DOHH2 (cell line): ENCODE data around the gene GTF3C1.
A peak's percentile ranks its signal among the peaks of the same experiment; 100 is the strongest.

Experiments
- H3F3A ChIP-seq: fragments of 200-600 bp; sonication (generic), shearing (Covaris generic); 2 replicates; pipeline ENCODE4 v1.6.0; 2016; ENCODE audit warnings: antibody characterized with exemption, mild to moderate bottlenecking; ENCODE audit not compliant: control insufficient read depth, insufficient read depth
- H3K27ac ChIP-seq: fragments of 200-600 bp; sonication (generic); 2 replicates; pipeline ENCODE4 v1.5.1; 2014; ENCODE audit warnings: low read depth, mild to moderate bottlenecking, low read length, moderate library complexity
- H3K27me3 ChIP-seq: fragments of 200-600 bp; sonication (generic); 2 replicates; pipeline ENCODE4 v1.6.1; 2014; ENCODE audit warnings: mild to moderate bottlenecking, low read length, mixed read lengths; ENCODE audit not compliant: control insufficient read depth
- H3K36me3 ChIP-seq: fragments of 200-600 bp; sonication (generic); 2 replicates; pipeline ENCODE4 v1.6.1; 2014; ENCODE audit warnings: mild to moderate bottlenecking, low read length, moderate library complexity, mixed read lengths; ENCODE audit not compliant: control insufficient read depth
- H3K4me1 ChIP-seq: fragments of 200-600 bp; sonication (generic); 2 replicates; pipeline ENCODE4 v1.6.1; 2014; ENCODE audit warnings: mild to moderate bottlenecking, low read length, mixed read lengths; ENCODE audit not compliant: control insufficient read depth
- H3K4me2 ChIP-seq: fragments of 200-600 bp; sonication (generic); 2 replicates; pipeline ENCODE4 v1.6.0; 2014; ENCODE audit warnings: mild to moderate bottlenecking, low read length, moderate library complexity
- H3K4me3 ChIP-seq: fragments of 200-600 bp; sonication (generic); 2 replicates; pipeline ENCODE4 v1.5.1; 2014; ENCODE audit warnings: mild to moderate bottlenecking, low read length, mixed read lengths
- H3K79me2 ChIP-seq: fragments of 200-600 bp; sonication (generic); 2 replicates; pipeline ENCODE4 v1.6.1; 2014; ENCODE audit warnings: mild to moderate bottlenecking, low read length, mixed read lengths; ENCODE audit not compliant: control insufficient read depth
- H3K9me2 ChIP-seq: fragments of 200-600 bp; sonication (generic); replicated peaks from 2 replicates; pipeline ENCODE4 v1.6.1; 2014; ENCODE audit warnings: mild to moderate bottlenecking, low read length, mixed read lengths; ENCODE audit not compliant: control insufficient read depth
- H3K9me3 ChIP-seq: fragments of 200-600 bp; sonication (generic); 2 replicates; pipeline ENCODE4 v1.6.1; 2014; ENCODE audit warnings: antibody characterized with exemption, low read length, mixed read lengths; ENCODE audit not compliant: control insufficient read depth, insufficient read depth
- H4K20me1 ChIP-seq: fragments of 200-600 bp; sonication (generic); 2 replicates; pipeline ENCODE4 v1.6.0; 2014; ENCODE audit warnings: low read depth, mild to moderate bottlenecking, antibody characterized with exemption, low read length, moderate library complexity; ENCODE audit not compliant: control insufficient read depth, insufficient read depth
- EZH2phosphoT487 ChIP-seq: fragments of 200-600 bp; sonication (generic); IDR thresholded peaks from 2 replicates; pipeline ENCODE4 v1.6.1; 2017; ENCODE audit warnings: borderline replicate concordance, mild to moderate bottlenecking, antibody characterized with exemption, low read length, moderate library complexity, mixed read lengths
- TF ChIP-seq, protein P1 (sequence below): fragments of 200-600 bp; sonication (generic); IDR thresholded peaks from one replicate; pipeline ENCODE4 v1.5.1; 2014; ENCODE audit warnings: antibody characterized with exemption, mild to moderate bottlenecking, low read depth, low read length; ENCODE audit not compliant: poor library complexity, severe bottlenecking

GTF3C1 gene

DNA sequence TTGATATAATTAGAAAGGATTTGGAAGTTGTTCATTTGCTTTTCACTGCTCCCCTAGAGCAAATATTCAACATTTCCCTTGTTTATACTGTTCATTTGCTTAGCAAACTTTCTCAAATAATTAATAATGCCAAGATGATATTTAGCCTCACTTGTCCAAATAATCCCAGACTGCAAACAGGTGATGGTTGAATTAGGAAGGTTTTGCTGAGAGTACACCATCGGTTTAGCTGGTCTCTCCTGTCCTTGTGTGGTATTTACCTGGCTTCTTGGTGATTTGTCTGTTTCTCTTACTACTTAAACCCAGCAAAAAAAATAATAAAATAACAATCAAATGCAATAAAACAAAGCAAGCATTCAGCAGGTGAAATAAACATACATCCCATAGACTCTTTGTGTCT, 6.8 kb upstream of the GTF3C1 start:
- no peak overlapping the region for H3K27ac ChIP-seq
- TF ChIP-seq, protein P1, sequence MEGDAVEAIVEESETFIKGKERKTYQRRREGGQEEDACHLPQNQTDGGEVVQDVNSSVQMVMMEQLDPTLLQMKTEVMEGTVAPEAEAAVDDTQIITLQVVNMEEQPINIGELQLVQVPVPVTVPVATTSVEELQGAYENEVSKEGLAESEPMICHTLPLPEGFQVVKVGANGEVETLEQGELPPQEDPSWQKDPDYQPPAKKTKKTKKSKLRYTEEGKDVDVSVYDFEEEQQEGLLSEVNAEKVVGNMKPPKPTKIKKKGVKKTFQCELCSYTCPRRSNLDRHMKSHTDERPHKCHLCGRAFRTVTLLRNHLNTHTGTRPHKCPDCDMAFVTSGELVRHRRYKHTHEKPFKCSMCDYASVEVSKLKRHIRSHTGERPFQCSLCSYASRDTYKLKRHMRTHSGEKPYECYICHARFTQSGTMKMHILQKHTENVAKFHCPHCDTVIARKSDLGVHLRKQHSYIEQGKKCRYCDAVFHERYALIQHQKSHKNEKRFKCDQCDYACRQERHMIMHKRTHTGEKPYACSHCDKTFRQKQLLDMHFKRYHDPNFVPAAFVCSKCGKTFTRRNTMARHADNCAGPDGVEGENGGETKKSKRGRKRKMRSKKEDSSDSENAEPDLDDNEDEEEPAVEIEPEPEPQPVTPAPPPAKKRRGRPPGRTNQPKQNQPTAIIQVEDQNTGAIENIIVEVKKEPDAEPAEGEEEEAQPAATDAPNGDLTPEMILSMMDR, result no peak
- H3K4me3 ChIP-seq, result no peak overlapping the region
- H3K9me3 ChIP-seq, result no peaks in the 10 kb centered on the region
- H3K79me2 ChIP-seq, result no peaks in the 10 kb centered on the region
- no peaks in the 10 kb centered on the region for H3K36me3 ChIP-seq
- H3K4me1 ChIP-seq, result no peaks in the 10 kb centered on the region
- no peaks in the 10 kb centered on the region for H3K9me2 ChIP-seq
- no peaks in the 10 kb centered on the region for H4K20me1 ChIP-seq
- H3K27me3 ChIP-seq, result no peaks in the 10 kb centered on the region
- no peaks in the 10 kb centered on the region for H3F3A ChIP-seq
- no peak overlapping the region for H3K4me2 ChIP-seq

DNA sequence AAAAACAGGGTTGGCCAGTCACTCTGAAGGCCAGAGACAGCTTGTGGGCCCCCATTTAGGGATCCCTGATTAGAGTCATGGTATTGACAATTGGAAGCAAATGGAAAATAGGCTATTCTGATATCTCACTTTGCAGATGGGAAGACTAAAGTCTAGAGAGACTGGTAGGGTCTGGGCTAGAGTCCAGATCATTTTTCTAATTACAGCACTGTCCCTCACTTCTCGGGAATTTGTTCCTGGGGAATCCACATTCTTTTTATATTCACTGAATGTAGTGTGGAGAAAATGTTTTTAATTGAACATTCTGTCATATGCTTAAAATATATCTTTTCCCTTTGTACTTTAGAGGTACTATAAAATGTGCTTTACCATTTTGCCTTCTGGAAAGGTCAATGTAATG, 1.3 kb upstream of the GTF3C1 start:
- H3F3A ChIP-seq, result no peaks in the 10 kb centered on the region
- TF ChIP-seq, protein P1, result no peak
- TF ChIP-seq EZH2phosphoT487, result no peak
- peak overlapping the region; percentile 97; the same call in 1 of the 2 replicates for H3K4me3 ChIP-seq
- H3K9me2 ChIP-seq, result no peaks in the 10 kb centered on the region
- no peak overlapping the region for H3K27ac ChIP-seq
- H3K27me3 ChIP-seq, result no peaks in the 10 kb centered on the region
- H3K79me2 ChIP-seq, result peaks cover 34% of the 10 kb centered on the region
- H3K4me2 ChIP-seq, result peak overlapping the region; percentile 80
- H3K9me3 ChIP-seq, result no peaks in the 10 kb centered on the region
- H3K4me1 ChIP-seq, result peaks cover 17% of the 10 kb centered on the region
- no peaks in the 10 kb centered on the region for H3K36me3 ChIP-seq
- peaks cover 9% of the 10 kb centered on the region; the same call in 1 of the 2 replicates for H4K20me1 ChIP-seq

DNA sequence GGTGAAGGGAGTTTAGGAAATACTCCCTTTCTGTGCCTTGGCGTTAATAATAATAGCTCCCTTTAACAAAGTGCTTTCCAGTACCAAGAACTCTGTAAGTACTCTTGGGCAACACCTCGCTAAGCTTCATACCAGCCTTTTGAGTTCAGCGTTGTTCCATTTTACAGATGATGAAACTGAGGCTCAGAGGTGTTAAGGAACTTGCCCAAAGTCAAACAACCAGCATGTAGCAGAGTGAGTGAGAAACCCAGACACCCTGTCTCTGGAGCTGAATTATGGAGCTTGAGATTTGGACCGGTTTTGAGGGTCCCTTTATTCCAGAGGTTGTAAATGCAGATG, 838 bp upstream of the GTF3C1 start:
- Histone ChIP-seq H3K9me3 (no peaks in the 10 kb centered on the region), H3K4me2 (peak overlapping the region; percentile 80), H3K27me3 (no peaks in the 10 kb centered on the region), H3F3A (no peaks in the 10 kb centered on the region), H3K4me1 (peaks cover 17% of the 10 kb centered on the region), H4K20me1 (peaks cover 9% of the 10 kb centered on the region; the same call in 1 of the 2 replicates), H3K4me3 (peak overlapping the region; percentile 97), H3K36me3 (peaks cover under 1% of the 10 kb centered on the region; the same call in 1 of the 2 replicates), H3K79me2 (peaks cover 34% of the 10 kb centered on the region), H3K9me2 (no peaks in the 10 kb centered on the region), H3K27ac (no peak overlapping the region)
- no peak for TF ChIP-seq EZH2phosphoT487
- TF ChIP-seq, protein P1, result no peak

DNA sequence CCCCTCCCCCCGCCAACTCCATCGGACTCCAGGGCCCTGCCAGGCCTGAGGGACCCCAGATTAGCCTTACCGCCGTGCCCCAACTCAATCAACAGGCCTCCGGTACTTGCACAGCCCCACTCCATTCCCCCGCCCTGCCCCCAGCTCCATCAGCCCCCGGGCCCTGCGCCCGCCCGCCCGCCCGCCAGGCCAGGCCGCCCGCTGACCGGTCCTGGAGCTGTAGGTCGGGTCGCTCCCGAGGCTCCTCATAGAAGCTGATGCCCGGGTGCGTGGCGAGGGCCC, 308 bp downstream of the GTF3C1 start:
- no peak for TF ChIP-seq EZH2phosphoT487
- TF ChIP-seq, protein P1, result no peak
- Histone ChIP-seq H3K27ac (no peak overlapping the region), H3F3A (no peaks in the 10 kb centered on the region), H3K4me2 (peak overlapping the region; percentile 82), H3K27me3 (no peaks in the 10 kb centered on the region), H3K9me3 (no peaks in the 10 kb centered on the region), H3K9me2 (no peaks in the 10 kb centered on the region), H3K4me3 (peak overlapping the region; percentile 97), H3K79me2 (peaks cover 34% of the 10 kb centered on the region), H3K36me3 (peaks cover 11% of the 10 kb centered on the region), H3K4me1 (peaks cover 17% of the 10 kb centered on the region), H4K20me1 (peaks cover 9% of the 10 kb centered on the region; the same call in 1 of the 2 replicates)
